HG02870 (cell line): ENCODE results near the gene SOX6.
"Not testable (repeated sequence)": the region's sequence is repeated elsewhere in the genome, so short reads cannot be mapped to it uniquely, and the experiment has no call there.

Source experiments
- ATAC-seq: cut with Tn5 transposase; IDR thresholded peaks from one replicate; pipeline ENCODE4 v1.9.1; 2021; ENCODE audit warnings: mild to moderate bottlenecking, moderate library complexity; ENCODE audit not compliant: unreplicated experiment

The SOX6 gene

DNA sequence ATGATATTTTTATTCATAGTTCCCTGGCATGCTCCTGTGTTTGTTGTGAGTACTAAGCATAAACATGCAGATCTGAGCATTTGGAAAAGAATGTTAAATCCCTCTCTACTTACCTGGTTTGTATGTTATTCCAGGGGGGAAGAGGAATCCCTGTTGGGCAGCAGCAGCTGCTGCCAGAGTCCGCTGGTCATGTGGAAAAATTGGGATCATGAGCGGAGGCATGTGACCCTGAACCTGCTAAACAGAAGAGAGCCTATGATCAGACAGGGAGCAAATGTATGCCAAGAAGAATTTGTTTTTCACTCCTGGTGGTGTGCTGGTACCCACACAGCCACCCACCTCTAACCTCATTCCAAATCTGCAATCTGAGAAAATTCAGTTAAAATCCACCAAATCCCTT lies 244.7 kb downstream of the SOX6 start:
- no peak for ATAC-seq

DNA sequence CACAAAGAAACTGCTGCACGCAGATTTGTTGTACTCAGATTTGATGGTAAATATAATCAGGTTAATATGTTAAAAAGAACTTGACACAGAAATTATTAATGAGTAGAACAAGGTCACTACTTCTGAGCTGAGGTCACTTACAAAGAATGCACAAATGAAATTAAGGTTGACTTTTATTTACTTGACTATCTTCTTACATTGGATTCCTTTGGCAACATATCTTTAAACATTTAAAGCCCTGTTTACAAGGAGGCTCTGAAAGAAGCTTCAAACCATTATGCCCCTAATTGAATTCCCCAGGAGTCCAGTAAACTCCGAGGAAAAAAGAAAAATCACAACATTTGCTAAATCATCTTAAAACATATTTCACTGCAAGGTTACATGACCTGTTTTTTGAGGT lies 245.5 kb downstream of the SOX6 start:
- no peak for ATAC-seq

DNA sequence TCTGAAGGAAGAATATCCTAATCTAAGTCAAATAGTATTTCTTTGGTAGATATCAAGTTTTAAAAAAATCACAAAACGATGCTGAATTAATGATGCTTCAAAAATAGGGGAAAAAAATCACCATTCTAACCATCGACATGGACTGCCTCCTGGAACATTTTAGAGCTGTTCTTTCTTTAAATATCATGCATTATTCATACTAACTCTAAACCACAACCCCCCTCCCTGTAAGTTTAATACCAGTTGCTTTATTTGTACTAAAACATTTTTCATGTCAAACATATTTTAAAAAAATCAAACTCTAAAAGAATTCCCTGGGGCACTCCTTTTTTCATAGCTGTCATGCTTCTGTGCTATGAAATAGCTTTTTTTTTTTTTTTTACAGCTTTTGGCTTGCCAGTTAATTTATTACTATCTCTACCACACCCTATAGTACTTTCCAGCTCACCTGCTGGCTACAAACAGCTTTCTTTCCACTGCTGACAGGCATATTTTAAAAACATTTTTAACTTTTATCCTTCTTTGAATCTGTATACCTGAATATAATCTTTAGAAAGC lies 256.9 kb downstream of the SOX6 start:
- ATAC-seq: no peak

DNA sequence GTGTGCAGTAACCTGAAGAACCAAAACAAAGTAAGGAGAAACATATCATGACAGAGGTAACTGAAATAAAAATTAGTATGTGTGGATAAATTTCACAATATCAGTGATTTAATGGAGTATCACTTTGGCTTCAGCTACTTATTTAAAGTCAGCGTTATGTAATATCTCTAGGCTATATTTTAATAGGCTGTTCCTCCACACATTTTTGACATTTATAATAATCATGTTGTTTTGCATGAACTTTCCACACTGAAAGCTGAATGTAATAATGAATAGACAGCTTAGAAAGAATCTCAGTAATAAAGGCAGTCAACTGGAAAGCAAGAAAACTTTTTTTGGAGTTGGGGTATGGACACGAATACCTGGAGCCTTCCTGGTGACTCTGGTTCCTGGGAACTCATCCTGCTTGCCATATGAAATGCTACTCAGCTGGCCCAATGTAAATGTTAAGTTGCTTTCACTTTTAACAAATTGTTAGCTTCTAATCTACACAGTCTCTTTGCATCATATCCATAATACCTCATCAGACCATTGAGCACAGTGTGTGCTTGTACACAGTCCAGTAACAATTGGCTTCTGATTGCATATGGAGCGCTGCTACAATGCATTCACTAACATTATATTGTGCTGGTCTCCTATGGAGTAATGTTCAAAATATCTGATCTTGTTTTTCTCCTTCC lies 257.7 kb downstream of the SOX6 start:
- ATAC-seq: no peak

DNA sequence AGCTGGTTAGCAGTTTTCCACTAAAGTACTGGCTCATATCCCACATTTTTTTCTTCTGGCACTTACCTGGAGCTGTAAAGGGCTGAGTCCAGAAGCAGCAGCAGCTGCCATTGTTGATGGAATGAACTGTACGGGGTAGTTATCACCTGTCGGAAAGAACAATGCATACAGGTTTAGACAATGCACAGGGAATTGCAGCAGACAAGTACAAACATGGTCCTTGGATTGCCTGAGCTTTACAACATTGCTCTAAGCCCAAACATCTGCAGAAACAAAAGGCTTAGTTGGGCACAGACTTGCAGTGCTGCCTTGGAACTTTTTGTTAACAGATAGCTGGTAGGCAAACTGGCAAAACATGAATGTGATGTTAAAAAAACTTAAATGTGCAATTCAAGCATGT lies 258.8 kb downstream of the SOX6 start:
- no peak for ATAC-seq

DNA sequence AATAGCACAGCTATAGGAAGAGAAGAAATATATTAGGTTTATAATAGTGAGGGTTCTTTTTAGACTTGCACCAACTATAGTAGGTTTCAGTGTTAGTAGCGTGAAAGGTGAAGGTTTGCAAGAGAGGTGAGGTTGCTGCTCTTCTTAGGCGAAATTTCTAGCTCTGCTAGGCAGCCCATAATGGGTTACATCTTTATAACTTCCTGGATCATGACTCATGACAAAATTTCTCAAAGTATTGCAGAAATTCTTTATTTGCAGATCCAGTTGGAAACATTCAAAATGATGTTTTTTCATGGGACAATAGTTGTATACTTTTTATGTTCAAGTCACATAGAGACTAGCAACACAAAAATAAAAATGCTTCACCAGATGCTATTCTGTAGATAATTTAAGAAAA lies 260.0 kb downstream of the SOX6 start:
- ATAC-seq: no peak

DNA sequence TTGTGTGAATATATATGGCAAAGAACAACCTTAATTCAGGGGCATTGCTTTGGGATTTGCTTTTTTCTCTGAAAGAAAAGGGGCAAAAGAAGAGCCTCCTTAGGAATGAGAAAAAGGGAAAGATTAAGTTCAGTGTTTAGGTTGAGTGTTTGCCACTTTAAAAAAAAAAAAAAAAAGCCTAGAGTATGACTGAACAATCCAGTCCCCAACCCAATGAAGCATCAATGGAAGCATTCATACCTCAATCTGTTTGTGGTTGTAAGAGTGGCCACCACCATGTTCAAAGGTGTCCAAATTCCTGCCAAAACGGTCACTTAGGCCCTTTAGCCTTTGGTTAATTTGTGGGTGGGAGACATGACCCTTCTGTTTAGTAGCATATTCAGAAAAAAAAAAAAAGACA lies 260.6 kb downstream of the SOX6 start:
- ATAC-seq: no peak

DNA sequence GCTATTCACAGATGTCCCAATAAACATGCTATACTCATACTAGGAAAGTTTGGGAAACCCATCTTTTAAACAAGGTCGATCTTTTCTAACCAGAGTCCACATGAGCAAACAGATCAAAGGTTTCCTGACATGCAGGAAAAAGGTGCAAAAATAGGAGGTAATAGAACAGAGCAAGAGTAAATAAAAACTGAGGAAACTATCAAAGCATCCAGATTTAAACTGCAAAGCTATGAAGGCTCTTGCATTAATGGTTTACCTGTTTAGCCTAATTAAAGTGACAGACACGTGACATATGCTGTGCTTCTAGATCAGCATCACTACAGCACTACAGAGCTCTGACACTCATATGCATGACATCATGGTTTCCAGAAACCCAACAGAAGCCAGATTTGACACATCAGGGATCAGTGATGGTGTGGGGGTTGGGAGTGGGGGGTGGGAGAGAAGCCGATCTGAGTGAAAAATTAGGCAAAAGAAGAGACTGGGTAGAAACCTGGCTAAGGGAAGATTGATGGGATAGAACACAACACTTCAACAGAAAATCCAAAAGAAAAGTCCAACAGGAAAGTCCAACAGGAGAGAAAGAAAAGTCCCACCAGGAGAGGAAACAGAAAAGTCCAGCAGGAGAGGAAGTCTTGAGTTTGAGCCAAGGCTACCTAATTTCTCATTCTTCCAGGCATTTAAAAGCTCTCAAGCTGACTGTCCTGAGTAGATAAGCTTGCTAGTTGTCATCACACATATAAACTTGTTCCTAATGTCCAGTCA lies 262.3 kb downstream of the SOX6 start:
- ATAC-seq: no peak

DNA sequence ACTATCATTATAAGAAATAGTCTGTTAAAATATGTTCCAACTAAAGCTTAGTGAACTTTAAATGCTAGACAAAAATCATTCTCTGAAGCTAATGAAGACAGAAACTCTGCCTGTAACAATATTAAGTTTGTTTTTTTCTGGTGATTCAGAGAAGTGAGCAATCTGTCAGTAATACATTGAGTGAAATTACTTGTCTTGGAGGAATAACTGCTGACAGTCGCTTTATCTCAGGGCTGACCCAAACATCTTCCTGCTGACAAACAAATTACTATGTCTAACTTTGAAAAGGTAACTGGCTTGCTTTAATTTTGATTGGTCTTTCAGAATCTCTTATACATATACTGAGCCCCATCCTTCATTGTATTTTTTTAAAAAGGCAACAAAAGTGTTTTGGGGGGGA lies 264.5 kb downstream of the SOX6 start:
- ATAC-seq: no peak

DNA sequence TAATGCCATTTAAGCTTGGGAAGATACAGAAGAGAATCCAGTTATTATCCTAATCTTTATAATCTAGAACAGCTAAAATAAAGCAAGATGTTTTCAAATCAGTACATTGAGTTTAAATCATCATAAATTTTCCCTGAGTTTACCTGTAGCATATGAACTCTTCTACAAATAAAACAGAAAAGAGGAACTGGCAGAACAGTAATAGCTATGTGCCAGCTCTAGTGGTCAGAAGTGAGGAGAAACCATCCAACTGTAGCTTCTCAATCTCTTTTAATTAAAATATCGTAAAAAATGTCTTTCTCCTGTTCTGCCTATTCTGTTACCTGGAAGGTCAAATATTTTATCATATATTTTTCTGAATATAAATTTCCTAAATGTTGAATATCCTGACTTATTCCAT lies 266.9 kb downstream of the SOX6 start:
- no peak for ATAC-seq

DNA sequence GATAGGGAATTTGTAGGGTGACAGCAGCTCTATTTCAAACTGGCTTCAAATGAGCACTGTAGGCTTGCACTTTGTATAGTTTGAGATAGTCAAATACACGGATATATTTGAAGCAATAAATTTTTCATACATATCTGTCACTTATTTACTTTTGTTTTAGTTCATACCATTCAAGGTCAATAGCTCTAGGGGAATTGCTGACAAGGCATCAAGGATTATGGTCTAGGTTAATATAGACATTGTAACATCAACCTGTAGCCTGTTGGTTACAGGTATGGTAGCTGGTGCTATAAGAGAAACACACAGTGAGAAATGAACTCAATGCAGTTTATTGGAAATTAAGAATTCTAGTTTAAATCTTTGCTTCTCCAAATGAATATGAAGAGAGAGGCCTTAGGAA lies 267.6 kb downstream of the SOX6 start:
- no peak for ATAC-seq

DNA sequence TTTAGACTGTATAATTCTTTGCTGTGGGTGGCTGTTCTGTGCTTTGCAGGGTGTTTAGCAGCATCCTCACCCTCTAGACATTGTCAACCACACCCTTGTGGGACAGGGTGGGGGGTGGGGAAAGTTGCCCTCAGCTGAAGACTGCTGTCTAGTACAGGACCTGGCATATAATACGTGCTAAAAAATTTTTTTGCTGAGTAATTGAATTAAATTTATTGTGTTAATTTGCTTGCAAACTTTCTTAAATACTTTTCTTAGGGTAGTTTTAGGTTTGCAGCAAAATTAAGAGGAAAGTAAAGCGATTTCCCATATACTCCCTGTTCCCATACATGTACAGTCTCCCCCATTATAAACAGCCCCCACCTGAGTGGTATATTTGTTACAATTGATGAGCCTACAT lies 268.5 kb downstream of the SOX6 start:
- ATAC-seq: no peak

DNA sequence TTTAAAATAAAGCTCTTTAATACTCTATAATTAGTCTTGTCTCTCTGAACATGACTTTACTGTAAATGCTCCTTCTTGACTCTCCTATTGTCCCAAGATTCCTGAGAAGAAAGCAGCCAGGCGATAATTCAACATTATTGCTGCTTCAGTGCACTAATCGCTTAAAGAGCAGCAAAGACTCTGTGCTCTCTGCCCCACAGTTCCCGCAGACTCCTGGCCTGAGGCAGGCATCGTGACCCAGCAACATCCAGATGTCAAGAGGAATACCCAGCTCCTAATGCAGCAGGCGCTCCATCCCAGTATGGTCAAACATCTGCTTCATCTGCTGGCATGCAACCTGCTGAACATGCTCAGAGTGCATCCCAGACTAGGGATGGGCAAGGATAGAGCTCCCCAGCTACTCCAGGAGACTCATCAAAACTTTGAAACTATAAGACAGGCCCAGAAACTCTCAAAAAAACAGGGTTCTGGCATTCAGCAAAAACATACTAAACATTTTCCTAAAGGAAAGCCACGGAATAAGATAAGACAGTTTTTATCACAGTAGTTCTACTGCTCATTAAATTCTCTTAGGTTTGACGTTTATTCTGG lies 270.0 kb downstream of the SOX6 start:
- ATAC-seq: no peak

DNA sequence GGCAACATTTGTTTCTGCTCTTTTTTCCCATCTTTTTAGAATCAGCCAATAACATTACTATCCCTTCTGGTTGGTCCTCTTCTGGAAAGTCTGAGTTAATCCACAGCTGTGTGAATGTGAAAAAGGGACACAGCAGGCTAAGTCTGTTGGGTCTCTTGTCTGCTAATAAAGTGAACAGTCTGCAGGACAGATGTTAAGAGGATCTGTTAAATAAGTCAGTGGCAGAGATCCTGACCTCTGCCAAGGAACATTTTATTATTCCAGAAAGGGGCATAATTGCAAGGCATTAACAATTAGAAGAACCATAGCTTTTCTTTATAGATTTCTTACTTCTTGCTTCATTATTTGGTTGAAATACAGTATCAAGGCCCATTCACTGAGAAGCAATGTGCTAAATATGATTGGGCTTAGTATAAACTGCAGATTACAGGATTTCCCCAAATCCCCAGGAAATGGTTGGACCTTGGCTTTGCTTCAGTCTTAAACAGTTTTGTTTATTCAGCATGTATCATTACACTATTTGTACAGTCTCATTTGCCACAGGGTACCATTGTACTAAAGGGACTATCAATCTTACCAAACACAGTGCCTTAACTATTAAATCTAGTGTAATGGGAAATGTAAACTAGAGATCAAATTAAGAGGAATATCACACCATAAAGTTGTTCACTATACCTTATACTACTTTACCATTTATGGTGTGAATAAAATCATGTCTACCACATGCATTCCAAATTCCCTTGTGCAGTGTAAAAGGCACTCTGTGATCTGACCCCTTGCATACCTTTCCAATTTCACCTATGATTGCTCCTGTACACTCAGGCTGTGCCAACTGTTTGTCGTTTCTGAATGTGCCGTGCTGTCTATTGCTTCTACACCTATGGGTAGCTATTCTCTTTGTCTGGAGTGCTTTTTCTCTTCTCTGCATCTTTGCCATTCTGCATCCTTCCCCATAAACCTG lies 274.0 kb downstream of the SOX6 start:
- no peak for ATAC-seq

DNA sequence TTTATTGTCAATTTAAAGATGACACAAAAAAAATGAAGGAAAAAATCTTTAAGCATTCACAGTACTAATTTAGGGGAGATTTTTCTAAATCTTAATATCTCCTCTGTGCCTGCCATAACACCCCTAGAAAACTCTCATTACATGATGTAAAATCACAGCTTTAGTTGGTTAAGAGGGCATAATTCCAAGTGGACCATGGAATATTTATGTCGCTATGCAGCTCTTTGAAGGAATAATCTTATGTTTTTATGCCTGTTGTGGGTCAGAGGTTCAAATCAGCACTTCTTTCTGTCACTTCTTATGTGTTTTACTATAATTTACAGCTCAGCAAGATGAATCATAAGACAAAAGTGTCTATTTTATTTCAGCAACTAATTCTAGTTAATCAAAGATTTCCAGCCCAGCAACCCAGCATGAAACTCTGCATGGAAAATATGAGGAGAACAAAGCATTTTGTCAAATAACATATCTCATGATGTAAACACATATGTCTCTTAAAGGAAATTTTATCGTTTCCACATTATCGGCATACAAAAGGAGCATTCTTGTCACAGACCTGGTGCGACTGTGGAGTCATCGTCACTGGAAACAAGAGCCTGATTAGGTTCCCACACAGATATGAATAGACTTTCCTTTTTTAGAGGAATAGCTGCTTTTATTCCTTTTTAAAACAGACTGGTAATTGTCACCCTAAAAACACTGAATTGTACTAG lies 274.8 kb downstream of the SOX6 start:
- ATAC-seq: no peak

DNA sequence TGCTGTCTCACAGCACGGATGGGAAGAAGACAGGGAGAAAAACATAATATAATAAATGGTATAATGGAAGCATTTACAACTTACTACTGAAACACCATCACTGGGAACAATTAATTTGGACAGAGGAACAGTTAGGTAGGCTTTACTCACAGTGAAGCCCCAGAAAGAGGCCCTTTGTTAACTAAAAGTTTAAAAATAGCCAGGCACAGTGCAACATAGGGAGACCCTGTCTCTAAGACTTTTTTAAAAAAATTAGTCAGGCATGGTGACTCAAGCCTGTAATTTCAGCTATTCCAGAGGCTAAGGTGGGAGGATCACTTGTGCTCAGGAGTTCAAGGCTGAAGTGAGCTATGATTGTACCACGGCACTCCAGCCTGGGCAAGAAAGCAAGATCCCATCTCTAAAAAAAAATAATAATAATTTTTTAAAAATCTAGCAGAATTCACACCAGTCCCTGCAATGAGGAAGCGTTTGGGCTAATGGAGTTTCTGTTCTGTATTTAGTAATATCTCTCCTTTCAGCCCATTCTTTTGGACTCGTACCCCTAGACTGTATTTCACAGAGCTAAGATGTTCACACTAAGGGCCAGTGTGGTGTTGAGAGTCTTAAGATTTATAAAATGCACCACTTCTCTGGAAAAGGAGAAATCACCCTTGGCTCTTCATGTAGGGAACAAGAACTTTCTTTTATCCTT lies 275.5 kb downstream of the SOX6 start:
- ATAC-seq: no peak

DNA sequence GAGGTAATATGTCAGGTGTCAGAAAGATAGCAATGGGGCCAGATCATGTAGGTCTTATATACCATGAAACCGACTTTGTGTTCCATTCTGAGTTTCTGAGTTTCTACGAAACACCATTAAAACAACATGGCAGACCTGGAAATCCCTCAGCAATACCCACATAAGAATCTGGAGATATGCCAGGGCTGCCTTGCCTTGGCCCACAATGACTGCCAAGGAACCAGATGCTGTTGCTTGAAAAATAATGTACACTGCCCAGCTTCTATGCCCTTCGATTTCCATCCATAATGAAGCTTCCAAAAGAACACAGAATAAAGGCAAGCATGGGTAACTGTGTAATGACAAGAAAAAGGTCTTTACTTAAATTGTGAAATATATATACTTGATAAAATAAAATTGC lies 277.4 kb downstream of the SOX6 start:
- no peak for ATAC-seq

DNA sequence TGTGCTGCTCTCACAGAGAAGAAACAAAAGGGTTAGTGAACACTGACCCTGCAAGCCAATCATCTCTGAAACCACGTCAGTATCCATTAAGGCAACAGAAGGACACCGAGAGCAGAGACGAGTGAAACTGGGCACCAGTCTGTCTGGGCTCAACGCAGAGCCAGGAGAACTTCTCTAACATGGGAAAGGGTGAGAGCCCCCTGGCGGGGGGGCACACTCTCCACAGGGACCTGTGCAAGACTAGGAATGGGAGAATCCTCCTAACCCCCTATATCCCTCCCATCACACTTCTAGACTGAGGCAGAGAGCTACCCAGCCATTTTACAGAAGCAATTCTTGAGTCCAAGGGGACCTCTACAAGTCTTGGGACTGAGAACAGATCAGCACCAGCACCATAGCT lies 285.8 kb downstream of the SOX6 start:
- ATAC-seq: no peak

DNA sequence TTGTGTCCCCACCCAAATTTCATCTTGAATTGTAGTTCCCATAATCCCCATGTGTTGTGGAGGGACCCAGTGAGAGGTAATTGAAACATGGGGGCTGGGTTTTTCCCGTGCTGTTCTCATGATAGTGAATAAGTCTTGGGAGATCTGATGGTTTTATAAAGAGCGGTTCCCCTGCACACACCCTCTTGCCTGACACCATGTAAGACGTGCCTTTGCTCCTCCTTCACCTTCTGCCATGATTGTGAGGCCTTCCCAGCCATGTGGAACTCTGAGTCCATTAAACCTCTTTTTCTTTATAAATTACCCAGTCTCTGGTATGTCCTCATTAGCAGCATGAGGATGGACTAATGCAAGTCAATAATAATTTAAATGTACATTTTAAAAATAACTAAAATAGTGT lies 289.1 kb downstream of the SOX6 start:
- not testable (repeated sequence) for ATAC-seq

DNA sequence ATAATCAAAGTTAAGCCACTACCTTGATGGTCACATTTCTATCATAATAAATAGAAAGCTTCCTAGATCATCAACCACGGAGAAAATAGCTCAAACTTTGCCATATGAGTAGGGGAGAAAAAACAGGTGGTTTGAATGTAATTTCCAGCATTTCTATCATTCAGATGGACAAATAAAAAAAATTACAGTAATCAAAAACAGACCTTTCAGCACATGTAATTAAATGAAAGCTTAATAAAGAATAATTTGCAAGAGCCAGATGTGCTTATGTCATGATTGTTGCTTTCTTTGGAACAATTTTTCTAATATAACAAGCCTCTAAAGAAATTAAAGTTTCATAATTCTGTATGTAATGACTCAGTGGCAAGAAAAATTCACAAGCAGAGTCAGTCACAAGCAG lies 297.0 kb downstream of the SOX6 start:
- no peak for ATAC-seq
